Kidney (tissue), 14 donors: Measurements from ENCODE around the gene SP4. TPM values are rescaled to one million over a fixed set of nuclear protein-coding genes. Genes with fewer than 3 reads are reported as not detected.

Experiments used
- DNase-seq, 5 donors: peaks; one replicate each; pipeline ENCODE4 v3.0.0-alpha.2; 2013 to 2020
- FAIRE-seq: peaks from 2 replicates; lab custom pipeline; 2012; peaks lifted over from hg19 to GRCh38; lab: Jason Lieb, UNC
- H3K27ac ChIP-seq, 2 donors: one replicate each; pipeline ENCODE4 v1.7.0; 2013; ENCODE audit warnings: low read depth in 2 of 2, low read length in 2 of 2, inconsistent platforms in 1 of 2
- H3K27me3 ChIP-seq: one replicate; pipeline ENCODE4 v1.7.1; 2013; ENCODE audit warnings: low read length, inconsistent platforms; ENCODE audit not compliant: control insufficient read depth, insufficient read depth
- H3K36me3 ChIP-seq, 3 donors: one replicate each; pipeline versions ENCODE4 v1.7.0 to v1.7.1; 2013; ENCODE audit warnings: low read length in 3 of 3, control low read depth in 1 of 3, inconsistent platforms in 1 of 3; ENCODE audit not compliant: insufficient read depth in 3 of 3, control insufficient read depth in 2 of 3
- H3K4me1 ChIP-seq, 3 donors: one replicate each; pipeline versions ENCODE4 v1.7.0 to v1.7.1; 2013; ENCODE audit warnings: low read length in 3 of 3, inconsistent platforms in 1 of 3, low read depth in 1 of 3; ENCODE audit not compliant: control insufficient read depth in 2 of 3, insufficient read depth in 2 of 3
- H3K4me3 ChIP-seq, 3 donors: one replicate each; pipeline versions ENCODE4 v1.7.0 to v1.8.1; 2013; ENCODE audit warnings: low read length in 3 of 3, control low read depth in 1 of 3, inconsistent platforms in 1 of 3
- H3K9ac ChIP-seq, 3 donors: one replicate each; pipeline versions ENCODE4 v1.7.0 to v1.7.1; 2013; ENCODE audit warnings: low read length in 3 of 3, control low read depth in 1 of 3, inconsistent platforms in 1 of 3
- H3K9me3 ChIP-seq, 3 donors: one replicate each; pipeline versions ENCODE4 v1.7.0 to v1.7.1; 2013; ENCODE audit warnings: low read length in 3 of 3, control low read depth in 1 of 3, inconsistent platforms in 1 of 3; ENCODE audit not compliant: control insufficient read depth in 2 of 3, insufficient read depth in 1 of 3
- intact Hi-C: fragments of 100-400 bp; cut with DNase I; formaldehyde crosslinking; loops from one replicate; pipeline ENCODE4 v1.11.1; 2022
- microRNA-seq: library from miRNA; unstranded; fragments of <30 nt; microRNA quantifications from one replicate; pipeline ENCODE4 v1.2.0, GENCODE V29; 2020
- polyA plus RNA-seq: library from polyadenylated mRNA; stranded (reverse); fragments of 350-450 nt; fragmentation: Illumina TruSeq; extraction: RNeasy Lipid Tissue Mini Kit (QIAGEN cat#74804); gene quantifications from one replicate; pipeline ENCODE4 v1.2.3, GENCODE V29; 2014; ENCODE audit warnings: low read depth, low replicate concordance; ENCODE audit not compliant: insufficient read depth
- total RNA-seq: library from RNA; stranded (reverse); fragmentation: NEBNext Ultra II Directional; extraction: Animal tissue kit (Norgen Biotek cat#: 25700); gene quantifications from one replicate; pipeline ENCODE4 v1.2.1, GENCODE V29; 2021
- TF ChIP-seq, protein P1 (sequence below): IDR thresholded peaks from 3 replicates; pipeline ENCODE4 v1.5.1; 2012; ENCODE audit warnings: mild to moderate bottlenecking, moderate library complexity, borderline replicate concordance; ENCODE audit not compliant: insufficient read depth; ENCODE audit errors: extremely low read depth
- donor health status: control.
- donor health status: control.
- donor health status: control.
- donor health status: control.
- donor health status: control.
- donor health status: DM: yes; HTN: yes; CAD: no.
- donor health status: Normal renal cell carcinoma (clear cell type).

Gene SP4
- total and polyA plus RNA-seq, 2 donors from 2014 or later = 1.2 to 11.2 TPM

DNA sequence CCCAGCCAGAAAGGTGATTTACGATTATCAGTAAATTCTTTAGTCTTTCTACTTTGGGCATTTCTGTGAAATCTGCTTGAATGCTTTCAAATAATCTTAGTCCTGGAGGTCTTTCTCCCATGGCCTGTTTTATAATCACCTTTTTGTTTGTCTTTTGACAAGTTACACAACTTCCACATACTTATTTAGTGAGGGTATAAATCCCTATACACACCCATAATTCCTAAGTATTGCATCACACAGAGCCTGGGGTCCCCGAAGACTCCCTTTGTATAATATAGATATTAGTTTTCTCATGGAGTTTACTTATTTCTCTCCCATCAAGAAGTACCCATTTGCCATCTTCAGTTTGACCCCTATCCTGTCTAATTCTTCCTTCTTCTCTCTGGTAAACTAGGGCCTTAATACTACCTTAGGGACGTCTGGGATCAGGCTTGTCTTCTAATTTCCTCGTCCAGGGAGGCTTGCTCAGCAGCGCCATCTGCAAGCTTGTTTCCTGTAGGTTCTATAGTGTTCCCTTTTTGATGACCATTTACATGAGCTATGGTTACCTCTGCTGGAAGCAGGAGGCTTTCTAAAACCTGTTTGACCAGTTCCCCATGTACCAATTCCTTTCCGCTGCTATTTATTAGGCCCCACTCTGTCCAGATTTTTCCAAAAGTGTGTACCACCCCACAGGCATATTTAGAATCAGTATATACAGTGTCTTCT lies 123.1 kb downstream of the SP4 start:
- FAIRE-seq = no peak
- DNase-seq = peak in 2 of 5 donors; percentile 34 to 41
- intact Hi-C loops = no loop called here
- H3K9me3 ChIP-seq = no peaks in the 10 kb centered on the region
- no peak overlapping the region for H3K27ac ChIP-seq
- H3K9ac ChIP-seq = no peak overlapping the region
- H3K4me3 ChIP-seq = no peak overlapping the region
- peaks cover 1% of the 10 kb centered on the region for H3K27me3 ChIP-seq
- H3K36me3 ChIP-seq = no peaks in the 10 kb centered on the region
- H3K4me1 ChIP-seq = no peaks in the 10 kb centered on the region
- TF ChIP-seq, protein P1, sequence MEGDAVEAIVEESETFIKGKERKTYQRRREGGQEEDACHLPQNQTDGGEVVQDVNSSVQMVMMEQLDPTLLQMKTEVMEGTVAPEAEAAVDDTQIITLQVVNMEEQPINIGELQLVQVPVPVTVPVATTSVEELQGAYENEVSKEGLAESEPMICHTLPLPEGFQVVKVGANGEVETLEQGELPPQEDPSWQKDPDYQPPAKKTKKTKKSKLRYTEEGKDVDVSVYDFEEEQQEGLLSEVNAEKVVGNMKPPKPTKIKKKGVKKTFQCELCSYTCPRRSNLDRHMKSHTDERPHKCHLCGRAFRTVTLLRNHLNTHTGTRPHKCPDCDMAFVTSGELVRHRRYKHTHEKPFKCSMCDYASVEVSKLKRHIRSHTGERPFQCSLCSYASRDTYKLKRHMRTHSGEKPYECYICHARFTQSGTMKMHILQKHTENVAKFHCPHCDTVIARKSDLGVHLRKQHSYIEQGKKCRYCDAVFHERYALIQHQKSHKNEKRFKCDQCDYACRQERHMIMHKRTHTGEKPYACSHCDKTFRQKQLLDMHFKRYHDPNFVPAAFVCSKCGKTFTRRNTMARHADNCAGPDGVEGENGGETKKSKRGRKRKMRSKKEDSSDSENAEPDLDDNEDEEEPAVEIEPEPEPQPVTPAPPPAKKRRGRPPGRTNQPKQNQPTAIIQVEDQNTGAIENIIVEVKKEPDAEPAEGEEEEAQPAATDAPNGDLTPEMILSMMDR = no peak

DNA sequence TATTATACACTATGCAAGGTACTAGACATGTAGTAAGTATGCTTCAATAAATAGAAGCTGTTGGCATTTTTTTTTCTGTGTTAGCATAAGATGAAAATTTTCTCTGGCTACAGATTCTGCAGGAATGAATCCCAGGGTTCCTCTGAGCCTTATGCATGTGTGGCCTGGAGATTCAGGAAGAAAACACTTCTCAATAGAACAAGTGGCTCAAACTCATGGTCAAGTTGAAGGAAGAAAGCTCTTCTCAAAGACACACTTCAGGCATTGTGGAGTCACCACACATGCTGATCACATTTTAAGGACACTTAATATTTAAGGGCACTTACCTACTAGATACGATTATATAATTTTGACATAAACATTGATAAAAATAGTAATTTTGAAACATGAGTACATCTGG lies 134.5 kb downstream of the SP4 start:
- intact Hi-C loops = no loop called here
- TF ChIP-seq, protein P1 = no peak
- Histone ChIP-seq H3K36me3 (no peaks in the 10 kb centered on the region), H3K4me3 (no peak overlapping the region), H3K27ac (no peak overlapping the region), H3K9ac (no peak overlapping the region), H3K4me1 (no peaks in the 10 kb centered on the region), H3K27me3 (no peaks in the 10 kb centered on the region), H3K9me3 (no peaks in the 10 kb centered on the region)
- DNase-seq (no peak), FAIRE-seq (no peak)

Small RNA genes within 50 kb of the gene (microRNA-seq; reads per million reads assigned to microRNA genes)
- not detected for gene MIR1183

Other genes starting within 250 kb of the SP4 start
- gene DNAH11, start 115.0 kb downstream of the SP4 start, total RNA-seq = 2.3 TPM
- gene DNAH11, start 115.0 kb downstream of the SP4 start, polyA plus RNA-seq = 0.58 TPM